Measurements from ENCODE around the gene SNX14.

- TF ChIP-seq, protein P1, sequence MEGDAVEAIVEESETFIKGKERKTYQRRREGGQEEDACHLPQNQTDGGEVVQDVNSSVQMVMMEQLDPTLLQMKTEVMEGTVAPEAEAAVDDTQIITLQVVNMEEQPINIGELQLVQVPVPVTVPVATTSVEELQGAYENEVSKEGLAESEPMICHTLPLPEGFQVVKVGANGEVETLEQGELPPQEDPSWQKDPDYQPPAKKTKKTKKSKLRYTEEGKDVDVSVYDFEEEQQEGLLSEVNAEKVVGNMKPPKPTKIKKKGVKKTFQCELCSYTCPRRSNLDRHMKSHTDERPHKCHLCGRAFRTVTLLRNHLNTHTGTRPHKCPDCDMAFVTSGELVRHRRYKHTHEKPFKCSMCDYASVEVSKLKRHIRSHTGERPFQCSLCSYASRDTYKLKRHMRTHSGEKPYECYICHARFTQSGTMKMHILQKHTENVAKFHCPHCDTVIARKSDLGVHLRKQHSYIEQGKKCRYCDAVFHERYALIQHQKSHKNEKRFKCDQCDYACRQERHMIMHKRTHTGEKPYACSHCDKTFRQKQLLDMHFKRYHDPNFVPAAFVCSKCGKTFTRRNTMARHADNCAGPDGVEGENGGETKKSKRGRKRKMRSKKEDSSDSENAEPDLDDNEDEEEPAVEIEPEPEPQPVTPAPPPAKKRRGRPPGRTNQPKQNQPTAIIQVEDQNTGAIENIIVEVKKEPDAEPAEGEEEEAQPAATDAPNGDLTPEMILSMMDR (IDR thresholded peaks at IDR 0.05; ENCODE audit: low read length): no peak
- TF ChIP-seq EZH2phosphoT487 (IDR thresholded peaks at IDR 0.05; ENCODE audit: low read length): no peak
Observed at GRCh38 chr6:85585741-85586140, 7.9 kb downstream of the SNX14 start.

Data from MM.1S (cell line).